ENCODE results near the gene TASOR. TPM values are rescaled to one million over a fixed set of nuclear protein-coding genes. Genes with fewer than 3 reads are reported as not detected.

The TASOR gene
- total RNA-seq, 2 donors from 2014 or later, result 38.7 to 47.9 TPM

GRCh38 chr3:56664823-56665222 is 18.2 kb downstream of the TASOR start:
- intact Hi-C loops (cut with DNase I), result no loop called here
- H3K9ac ChIP-seq (ENCODE audit: low read depth in 2 of 2, low read length in 2 of 2), result no peak overlapping the region
- no peak overlapping the region for H3K4me3 ChIP-seq
- no peak overlapping the region for H3K27ac ChIP-seq
- no peaks in the 10 kb centered on the region for H3K27me3 ChIP-seq
- H3K36me3 ChIP-seq, result peaks cover 25% of the 10 kb centered on the region
- no peaks in the 10 kb centered on the region for H3K4me1 ChIP-seq
- no peaks in the 10 kb centered on the region for H3K9me3 ChIP-seq
- TF ChIP-seq, protein P1, sequence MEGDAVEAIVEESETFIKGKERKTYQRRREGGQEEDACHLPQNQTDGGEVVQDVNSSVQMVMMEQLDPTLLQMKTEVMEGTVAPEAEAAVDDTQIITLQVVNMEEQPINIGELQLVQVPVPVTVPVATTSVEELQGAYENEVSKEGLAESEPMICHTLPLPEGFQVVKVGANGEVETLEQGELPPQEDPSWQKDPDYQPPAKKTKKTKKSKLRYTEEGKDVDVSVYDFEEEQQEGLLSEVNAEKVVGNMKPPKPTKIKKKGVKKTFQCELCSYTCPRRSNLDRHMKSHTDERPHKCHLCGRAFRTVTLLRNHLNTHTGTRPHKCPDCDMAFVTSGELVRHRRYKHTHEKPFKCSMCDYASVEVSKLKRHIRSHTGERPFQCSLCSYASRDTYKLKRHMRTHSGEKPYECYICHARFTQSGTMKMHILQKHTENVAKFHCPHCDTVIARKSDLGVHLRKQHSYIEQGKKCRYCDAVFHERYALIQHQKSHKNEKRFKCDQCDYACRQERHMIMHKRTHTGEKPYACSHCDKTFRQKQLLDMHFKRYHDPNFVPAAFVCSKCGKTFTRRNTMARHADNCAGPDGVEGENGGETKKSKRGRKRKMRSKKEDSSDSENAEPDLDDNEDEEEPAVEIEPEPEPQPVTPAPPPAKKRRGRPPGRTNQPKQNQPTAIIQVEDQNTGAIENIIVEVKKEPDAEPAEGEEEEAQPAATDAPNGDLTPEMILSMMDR (IDR thresholded peaks at IDR 0.05), result no peak
- no peak for DNase-seq

DNA sequence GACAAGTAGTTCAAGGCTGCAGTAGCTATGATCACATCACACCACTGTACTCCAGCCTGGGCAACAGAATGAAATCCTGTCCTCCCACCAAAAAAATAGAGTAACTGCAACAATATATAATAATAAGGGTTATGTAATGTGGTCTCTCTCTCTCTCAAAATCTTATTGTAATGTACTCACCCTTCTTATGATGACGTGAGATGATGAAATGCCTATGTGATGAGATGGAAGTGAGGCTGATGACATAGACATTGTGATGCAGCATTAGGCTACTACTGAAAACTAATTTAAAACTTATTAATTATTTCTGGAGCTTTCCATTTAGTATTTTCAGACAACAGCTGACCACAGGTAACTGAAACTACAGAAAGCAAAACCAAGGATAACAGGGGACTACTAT is 27.4 kb downstream of the TASOR start:
- Histone ChIP-seq H3K36me3 (peaks cover 5% of the 10 kb centered on the region), H3K27me3 (no peaks in the 10 kb centered on the region), H3K27ac (no peak overlapping the region), H3K4me3 (no peak overlapping the region), H3K9ac (ENCODE audit: low read depth in 2 of 2, low read length in 2 of 2) (no peak overlapping the region), H3K9me3 (no peaks in the 10 kb centered on the region), H3K4me1 (no peaks in the 10 kb centered on the region)
- DNase-seq, result no peak
- intact Hi-C loops (cut with DNase I), result no loop called here
- TF ChIP-seq, protein P1 (IDR thresholded peaks at IDR 0.05), result no peak

DNA sequence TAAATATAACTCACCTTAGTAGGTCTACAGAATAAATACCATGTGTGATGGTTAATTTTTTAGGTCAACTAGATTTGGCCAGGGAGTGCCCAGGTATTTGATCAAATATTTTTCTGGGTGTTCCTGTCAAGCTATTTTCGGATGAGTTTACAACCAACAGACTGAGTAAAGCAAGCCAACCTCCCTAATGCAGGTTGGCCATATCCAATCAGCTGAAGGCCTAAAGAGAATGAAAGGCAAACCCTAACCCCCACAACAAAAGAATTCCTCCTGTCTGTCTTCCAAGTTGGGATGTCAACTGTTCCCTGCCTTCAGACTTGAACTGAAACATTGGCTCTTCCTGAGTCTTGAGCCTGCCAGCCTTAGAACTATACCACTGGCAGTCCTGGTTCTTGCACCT is 28.6 kb downstream of the TASOR start:
- no peak overlapping the region for H3K4me3 ChIP-seq
- TF ChIP-seq, protein P1 (IDR thresholded peaks at IDR 0.05), result no peak
- peaks cover 5% of the 10 kb centered on the region for H3K36me3 ChIP-seq
- intact Hi-C loops (cut with DNase I), result no loop called here
- H3K4me1 ChIP-seq, result no peaks in the 10 kb centered on the region
- no peak for DNase-seq
- no peak overlapping the region for H3K9ac ChIP-seq (ENCODE audit: low read depth in 2 of 2, low read length in 2 of 2)
- H3K9me3 ChIP-seq, result no peaks in the 10 kb centered on the region
- H3K27ac ChIP-seq, result no peak overlapping the region
- H3K27me3 ChIP-seq, result no peaks in the 10 kb centered on the region

- intact Hi-C loops (cut with DNase I), result no loop called here
- H3K4me3 ChIP-seq, result no peak overlapping the region
- no peaks in the 10 kb centered on the region for H3K27me3 ChIP-seq
- no peaks in the 10 kb centered on the region for H3K36me3 ChIP-seq
- DNase-seq, result no peak
- no peaks in the 10 kb centered on the region for H3K9me3 ChIP-seq
- H3K9ac ChIP-seq (ENCODE audit: low read depth in 2 of 2, low read length in 2 of 2), result no peak overlapping the region
- TF ChIP-seq, protein P1 (IDR thresholded peaks at IDR 0.05), result no peak
- H3K4me1 ChIP-seq, result no peaks in the 10 kb centered on the region
- H3K27ac ChIP-seq, result no peak overlapping the region
Observed at GRCh38 chr3:56645407-56645806, 37.7 kb downstream of the TASOR start.

DNA sequence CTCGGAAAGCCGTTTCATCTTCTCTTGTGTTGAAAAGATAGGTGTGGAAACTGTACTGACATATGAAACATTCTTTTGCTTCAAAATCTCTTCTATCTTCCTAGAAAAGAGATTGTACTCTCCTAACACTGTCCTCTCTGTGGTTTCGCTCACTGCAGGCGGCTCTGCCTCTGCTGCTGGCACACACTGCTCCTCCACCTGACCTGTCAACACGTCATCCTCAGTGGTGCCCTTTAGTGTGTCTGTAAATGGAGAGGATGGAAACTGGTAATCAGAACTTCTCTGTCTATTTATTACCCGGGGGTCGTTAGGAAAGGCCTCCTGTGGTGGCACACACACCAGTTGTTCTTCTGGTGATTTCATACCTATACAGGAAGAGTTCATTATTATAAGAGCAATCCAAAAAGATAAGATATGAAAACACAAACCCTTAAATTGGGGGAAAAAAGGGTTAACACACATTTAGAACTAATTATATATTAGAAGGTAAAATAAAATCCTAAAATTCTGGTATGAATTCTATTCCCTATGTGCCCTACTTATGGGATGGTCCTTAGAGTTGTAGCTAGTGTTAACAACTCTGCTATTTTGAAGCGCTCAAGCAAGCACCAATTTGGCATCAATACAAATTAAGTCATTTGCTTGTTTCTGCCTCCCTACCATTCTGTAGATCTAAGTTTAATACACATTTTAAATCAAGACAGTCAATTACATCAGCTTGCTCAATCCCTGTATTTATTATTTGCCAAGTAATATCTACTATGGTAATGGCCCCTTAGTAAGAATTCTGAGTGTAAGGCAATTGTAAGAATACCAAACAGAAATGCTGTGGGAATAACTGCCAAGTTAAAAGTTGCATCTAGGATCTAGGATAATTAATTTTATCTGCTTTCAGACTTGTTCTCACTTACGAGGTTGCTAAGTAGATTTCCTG is 49.2 kb downstream of the TASOR start:
- no peak overlapping the region for H3K9ac ChIP-seq (ENCODE audit: low read depth in 2 of 2, low read length in 2 of 2)
- intact Hi-C loops (cut with DNase I), result no loop called here
- DNase-seq, result no peak
- TF ChIP-seq, protein P1 (IDR thresholded peaks at IDR 0.05), result no peak
- H3K27me3 ChIP-seq, result no peaks in the 10 kb centered on the region
- no peak overlapping the region for H3K4me3 ChIP-seq
- no peak overlapping the region for H3K27ac ChIP-seq
- H3K4me1 ChIP-seq, result peaks cover 6% of the 10 kb centered on the region
- no peaks in the 10 kb centered on the region for H3K9me3 ChIP-seq
- H3K36me3 ChIP-seq, result peaks cover 12% of the 10 kb centered on the region

Other genes with a start within 250 kb of the TASOR start
- gene ERC2, start 214.8 kb downstream of the TASOR start, total RNA-seq, result under 1 TPM; 0.21 to 0.30 TPM
- gene CCDC66, start 126.1 kb downstream of the TASOR start, total RNA-seq, result 10 to 100 TPM; 13.9 to 15.3 TPM
- 10 to 100 TPM; 10.2 to 14.7 TPM for gene ARHGEF3, start 118.7 kb upstream of the TASOR start, total RNA-seq

Data from colonic mucosa (tissue), 4 donors.